ENCODE measurements around the gene GATB. TPM values are rescaled to one million over a fixed set of nuclear protein-coding genes. Genes with fewer than 3 reads are reported as not detected.

Gene GATB
- total and polyA plus RNA-seq, 11 donors = 32.8 to 182 (median 83.4) TPM

GRCh38 chr4:151708100-151708499, 52.7 kb downstream of the GATB start:
- H3K4me3 ChIP-seq = no peak overlapping the region
- peaks cover 0 to 5% (median 0%) of the 10 kb centered on the region in 12 donors for H3K4me1 ChIP-seq
- 88 to 93% (median 92%) methylated on average over 4 of the region's 4 CpGs for WGBS, 4 donors
- H3K27ac ChIP-seq = no peak overlapping the region
- no peaks in the 10 kb centered on the region for H3K9me3 ChIP-seq
- intact Hi-C loops (cut with DNase I) = no loop called here
- H3K27me3 ChIP-seq = no peaks in the 10 kb centered on the region
- no peak for TF ChIP-seq POLR2A (IDR thresholded peaks at IDR 0.05)
- TF ChIP-seq, protein P1, sequence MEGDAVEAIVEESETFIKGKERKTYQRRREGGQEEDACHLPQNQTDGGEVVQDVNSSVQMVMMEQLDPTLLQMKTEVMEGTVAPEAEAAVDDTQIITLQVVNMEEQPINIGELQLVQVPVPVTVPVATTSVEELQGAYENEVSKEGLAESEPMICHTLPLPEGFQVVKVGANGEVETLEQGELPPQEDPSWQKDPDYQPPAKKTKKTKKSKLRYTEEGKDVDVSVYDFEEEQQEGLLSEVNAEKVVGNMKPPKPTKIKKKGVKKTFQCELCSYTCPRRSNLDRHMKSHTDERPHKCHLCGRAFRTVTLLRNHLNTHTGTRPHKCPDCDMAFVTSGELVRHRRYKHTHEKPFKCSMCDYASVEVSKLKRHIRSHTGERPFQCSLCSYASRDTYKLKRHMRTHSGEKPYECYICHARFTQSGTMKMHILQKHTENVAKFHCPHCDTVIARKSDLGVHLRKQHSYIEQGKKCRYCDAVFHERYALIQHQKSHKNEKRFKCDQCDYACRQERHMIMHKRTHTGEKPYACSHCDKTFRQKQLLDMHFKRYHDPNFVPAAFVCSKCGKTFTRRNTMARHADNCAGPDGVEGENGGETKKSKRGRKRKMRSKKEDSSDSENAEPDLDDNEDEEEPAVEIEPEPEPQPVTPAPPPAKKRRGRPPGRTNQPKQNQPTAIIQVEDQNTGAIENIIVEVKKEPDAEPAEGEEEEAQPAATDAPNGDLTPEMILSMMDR (IDR thresholded peaks at IDR 0.05) = no peak
- DNase-seq (no peak), ATAC-seq (no peak)
- H3K36me3 ChIP-seq = peaks cover 0 to 36% (median 22%) of the 10 kb centered on the region in 9 donors

GRCh38 chr4:151703401-151703800, 57.4 kb downstream of the GATB start:
- no peak for ATAC-seq
- H3K27me3 ChIP-seq = no peaks in the 10 kb centered on the region

DNA sequence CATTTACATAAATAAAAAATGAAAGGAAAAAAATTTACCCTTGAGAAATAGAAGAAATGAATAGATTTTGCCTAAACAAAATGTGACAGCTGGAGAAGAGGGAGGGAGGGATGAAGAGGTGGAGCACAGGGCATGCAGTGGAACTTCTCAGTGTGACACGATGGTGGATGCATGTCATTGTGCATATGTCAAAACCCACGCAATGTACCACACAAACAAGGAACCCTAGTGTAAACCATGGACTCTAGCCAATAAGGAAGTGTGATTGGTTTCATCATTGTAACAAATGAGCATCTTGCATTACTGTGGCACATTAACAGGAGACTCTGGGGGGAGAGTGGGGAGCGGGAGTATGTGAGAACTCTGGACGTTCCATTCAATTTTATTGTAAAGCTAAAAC, 58.6 kb downstream of the GATB start:
- intact Hi-C loops (cut with DNase I) = no loop called here
- DNase-seq (no peak), ATAC-seq (no peak)
- H3K4me3 ChIP-seq = no peak overlapping the region
- H3K9me3 ChIP-seq = peaks cover 0 to 2% (median 0%) of the 10 kb centered on the region in 12 donors
- no peaks in the 10 kb centered on the region for H3K27me3 ChIP-seq
- WGBS, 4 donors = 87 to 94% (median 89%) methylated on average over 4 of the region's 4 CpGs
- TF ChIP-seq, protein P1 (IDR thresholded peaks at IDR 0.05) = no peak
- TF ChIP-seq POLR2A (IDR thresholded peaks at IDR 0.05) = no peak
- peaks cover 0 to 65% (median 45%) of the 10 kb centered on the region in 9 donors for H3K36me3 ChIP-seq
- H3K27ac ChIP-seq = no peak overlapping the region
- no peaks in the 10 kb centered on the region for H3K4me1 ChIP-seq

More at GRCh38 chr4:151703401-151703800, 57.4 kb downstream of the GATB start:
- no peak overlapping the region for H3K27ac ChIP-seq
- H3K4me3 ChIP-seq = no peak overlapping the region
- intact Hi-C loops (cut with DNase I) = no loop called here
- peaks cover 0 to 65% (median 50%) of the 10 kb centered on the region in 9 donors for H3K36me3 ChIP-seq
- no peaks in the 10 kb centered on the region for H3K4me1 ChIP-seq
- no peak for DNase-seq
- TF ChIP-seq, protein P1 (IDR thresholded peaks at IDR 0.05) = no peak
- TF ChIP-seq POLR2A (IDR thresholded peaks at IDR 0.05) = no peak
- H3K9me3 ChIP-seq = no peaks in the 10 kb centered on the region
- 94 to 98% (median 96%) methylated on average over 3 of the region's 3 CpGs for WGBS, 4 donors

DNA sequence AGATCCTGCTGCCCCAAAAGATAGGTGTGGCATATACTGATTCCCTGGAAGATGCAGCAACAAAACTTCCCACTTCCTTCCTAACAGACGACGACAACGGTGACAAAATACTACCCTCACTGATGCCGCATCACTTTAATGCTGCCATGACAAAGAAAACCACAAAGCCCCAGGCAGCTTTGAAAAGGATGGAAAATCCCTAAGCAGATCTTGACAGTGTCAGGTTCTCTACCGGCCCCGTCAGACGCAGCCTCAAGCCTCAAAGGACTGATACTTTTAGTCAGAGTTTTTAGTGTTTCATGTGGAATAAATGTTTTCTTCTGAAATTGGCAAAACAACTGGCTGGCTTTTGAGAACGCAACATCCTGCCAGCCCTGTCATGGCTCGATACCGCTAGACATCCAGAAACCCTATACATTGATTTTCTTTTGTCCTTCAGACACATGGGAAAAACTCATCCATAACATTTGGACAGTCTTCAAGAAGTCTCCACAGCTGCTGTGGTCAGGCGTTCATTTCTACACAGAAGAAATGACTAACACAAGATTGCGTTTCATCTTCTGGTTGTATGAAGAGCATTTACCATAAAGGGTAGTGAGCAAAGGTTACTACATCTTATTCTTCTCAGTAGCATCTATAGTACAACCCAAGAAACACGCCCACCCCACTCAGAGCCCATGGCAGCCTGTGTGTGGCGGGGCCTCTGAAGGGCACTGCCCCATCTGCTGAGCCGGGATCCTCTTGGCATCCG, 60.1 kb downstream of the GATB start:
- Histone ChIP-seq H3K36me3 (peaks cover 0 to 70% (median 40%) of the 10 kb centered on the region in 9 donors), H3K27ac (no peak overlapping the region), H3K4me1 (peaks cover 0 to under 1% (median 0%) of the 10 kb centered on the region in 12 donors), H3K9me3 (peaks cover 0 to 4% (median 0%) of the 10 kb centered on the region in 12 donors), H3K4me3 (no peak overlapping the region), H3K27me3 (no peaks in the 10 kb centered on the region)
- intact Hi-C loops (cut with DNase I) = no loop called here
- DNase-seq (no peak), ATAC-seq (no peak)
- TF ChIP-seq, protein P1 (IDR thresholded peaks at IDR 0.05) = no peak
- TF ChIP-seq POLR2A (IDR thresholded peaks at IDR 0.05) = no peak
- WGBS, 4 donors = 93 to 98% (median 94%) methylated on average over 16 of the region's 16 CpGs

Measured in heart left ventricle (tissue), 16 donors.